ENCODE data around the gene OLFM1.

The OLFM1 gene

DNA sequence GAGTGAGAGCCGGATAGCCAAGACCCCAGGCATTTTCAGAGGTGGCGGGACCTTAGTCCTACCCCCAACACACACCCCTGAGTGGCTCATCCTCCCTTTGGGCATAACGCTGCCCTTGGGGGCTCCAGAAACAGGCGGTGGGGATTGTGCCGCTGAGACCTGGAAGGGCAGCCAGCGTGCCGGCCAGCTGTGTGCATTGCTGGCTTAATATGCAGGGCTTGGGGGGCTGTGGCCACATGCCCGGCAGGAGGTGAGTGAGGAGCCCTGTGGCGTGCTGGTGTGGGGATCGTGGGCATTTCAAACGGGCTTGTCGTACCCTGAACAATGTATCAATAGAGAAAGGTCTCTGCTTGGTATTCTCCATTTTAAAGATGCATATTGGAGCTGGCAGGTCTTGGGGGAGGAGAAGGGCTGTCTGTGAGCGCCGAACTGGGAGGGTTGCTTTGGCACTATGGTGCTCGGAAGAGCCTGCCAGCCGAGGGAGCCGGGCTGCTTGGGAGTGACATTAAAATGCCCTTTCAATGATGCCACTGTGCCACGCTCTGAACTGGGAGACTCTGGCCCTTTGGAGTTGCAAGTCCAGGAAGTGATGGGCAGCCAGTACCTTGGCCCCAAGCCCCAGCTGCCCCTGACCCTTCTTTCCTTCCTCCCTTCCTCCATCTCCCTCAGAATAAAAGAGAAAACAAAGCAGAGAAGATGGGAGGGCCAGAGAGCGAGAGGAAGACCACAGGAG, 11.2 kb upstream of the OLFM1 start:
- no peak for DNase-seq

DNA sequence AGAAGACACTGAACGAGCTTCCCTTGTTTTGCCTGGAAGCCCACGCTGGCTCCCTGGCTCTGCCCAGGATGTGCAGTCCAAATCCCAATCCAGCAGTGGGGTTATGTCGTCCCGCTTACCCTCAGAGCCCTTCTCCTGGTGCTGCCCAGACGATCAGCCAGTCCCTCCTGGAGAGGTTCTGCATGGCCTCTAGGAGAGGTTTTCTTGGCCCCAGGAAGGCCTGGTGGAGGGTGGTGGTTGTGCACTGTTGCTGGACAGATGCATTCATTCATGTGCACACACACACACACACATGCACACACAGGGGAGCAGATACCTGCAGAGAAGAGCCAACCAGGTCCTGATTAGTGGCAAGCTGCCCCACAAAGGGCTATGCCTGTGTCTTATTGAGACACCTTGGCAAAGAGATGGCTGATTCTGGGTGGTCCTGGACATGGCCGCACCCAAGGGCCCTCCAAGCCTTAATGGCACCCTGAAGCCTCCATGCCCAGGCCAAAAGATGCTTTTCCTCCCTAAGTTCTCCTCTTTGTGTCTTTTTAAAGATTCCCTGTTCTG, 10.5 kb upstream of the OLFM1 start:
- no peak for DNase-seq

DNA sequence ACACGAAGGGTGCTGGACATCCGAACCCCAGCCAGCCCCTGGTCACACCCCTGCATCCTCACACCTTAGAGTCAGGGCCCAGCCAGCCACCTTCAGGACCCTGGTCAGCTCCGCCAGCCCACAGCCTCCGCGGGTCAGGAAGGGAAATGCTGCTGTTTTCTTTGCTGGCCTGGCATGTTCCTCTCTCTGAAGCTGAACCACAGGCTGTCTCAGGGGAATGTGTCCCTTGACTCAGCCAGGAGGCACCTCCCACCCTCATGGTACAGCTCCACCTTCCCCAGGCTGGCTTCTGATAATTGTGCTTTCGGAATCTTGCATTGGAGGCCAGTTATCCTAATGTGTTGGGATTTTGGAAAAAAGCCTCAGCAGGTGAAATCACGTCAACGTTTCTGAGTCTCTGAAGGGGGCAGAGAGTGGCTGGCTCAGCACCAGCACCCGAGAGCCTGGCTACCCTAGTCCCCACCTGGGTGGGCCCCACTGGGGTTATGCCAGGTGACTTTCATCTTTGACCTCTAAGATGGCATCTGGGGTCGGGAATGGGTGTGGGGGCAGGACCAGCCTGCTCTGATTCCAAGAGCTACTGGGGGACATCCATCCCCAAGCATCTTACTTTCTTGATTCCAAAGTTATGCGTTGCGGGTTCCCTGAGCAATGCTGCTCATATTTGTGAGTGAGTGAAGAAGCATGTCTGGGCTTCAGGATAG, 9.8 kb upstream of the OLFM1 start:
- no peak for DNase-seq

DNA sequence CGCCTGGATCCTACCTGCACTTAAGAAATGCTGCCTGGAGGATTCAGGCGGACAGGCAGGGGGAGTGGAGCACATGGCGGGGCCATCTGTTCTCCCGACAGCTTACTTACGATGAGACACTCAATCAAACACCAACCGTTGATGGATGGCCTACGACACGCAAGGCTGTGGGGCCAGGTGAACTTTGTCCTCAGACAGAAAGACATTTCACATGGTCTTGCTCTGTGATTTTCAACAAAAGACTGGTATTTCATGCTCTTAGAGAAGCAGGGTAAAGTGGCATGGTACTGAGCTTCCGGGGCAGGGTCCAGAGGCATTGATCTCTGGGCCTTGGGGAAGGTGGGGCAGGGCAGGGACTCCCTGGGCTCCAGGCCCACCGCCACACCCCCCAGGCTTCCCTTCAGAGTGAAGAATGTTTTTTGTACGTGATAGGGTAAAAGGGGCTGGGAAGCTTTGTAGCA, 9.1 kb upstream of the OLFM1 start:
- no peak for DNase-seq

DNA sequence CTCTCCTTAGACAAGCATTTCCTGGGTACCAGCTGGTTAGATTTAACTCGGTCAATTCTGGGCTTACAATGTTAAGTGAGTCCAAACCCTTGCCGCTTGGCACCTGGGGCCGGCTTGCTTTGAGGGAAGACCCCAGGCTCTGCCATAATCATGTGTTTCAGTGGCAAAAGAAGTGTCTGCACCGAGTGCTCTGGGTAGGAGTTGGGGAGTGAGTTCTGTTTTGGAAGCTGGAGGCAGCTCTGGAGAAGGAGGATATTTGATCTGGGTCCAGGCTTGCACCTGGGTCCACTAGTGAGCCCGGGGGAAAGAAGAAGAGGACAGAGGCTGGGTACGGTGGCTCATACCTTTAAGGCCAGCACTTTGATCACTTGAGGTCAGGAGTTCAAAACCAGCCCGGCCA, 8.4 kb upstream of the OLFM1 start:
- DNase-seq, result no peak

DNA sequence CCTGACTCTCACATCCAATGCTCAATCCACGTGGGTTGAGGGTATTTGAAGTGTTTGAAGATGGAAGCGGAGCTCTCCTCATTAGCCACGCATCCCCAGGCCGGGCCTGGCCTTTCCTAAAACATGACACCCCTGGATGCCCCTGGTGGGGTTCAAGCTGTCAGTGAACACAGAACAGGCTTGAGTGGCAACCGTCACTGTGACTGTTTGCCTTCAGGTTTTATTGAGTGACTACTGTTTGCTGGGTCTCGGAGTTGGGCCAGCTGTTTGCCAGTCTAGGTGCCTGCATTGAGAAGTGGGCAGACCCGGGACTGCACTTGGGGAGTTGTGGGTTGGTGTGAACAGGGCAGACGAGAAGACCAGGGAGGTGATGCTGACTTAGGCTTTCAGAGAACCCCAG, 7.8 kb upstream of the OLFM1 start:
- no peak for DNase-seq

DNA sequence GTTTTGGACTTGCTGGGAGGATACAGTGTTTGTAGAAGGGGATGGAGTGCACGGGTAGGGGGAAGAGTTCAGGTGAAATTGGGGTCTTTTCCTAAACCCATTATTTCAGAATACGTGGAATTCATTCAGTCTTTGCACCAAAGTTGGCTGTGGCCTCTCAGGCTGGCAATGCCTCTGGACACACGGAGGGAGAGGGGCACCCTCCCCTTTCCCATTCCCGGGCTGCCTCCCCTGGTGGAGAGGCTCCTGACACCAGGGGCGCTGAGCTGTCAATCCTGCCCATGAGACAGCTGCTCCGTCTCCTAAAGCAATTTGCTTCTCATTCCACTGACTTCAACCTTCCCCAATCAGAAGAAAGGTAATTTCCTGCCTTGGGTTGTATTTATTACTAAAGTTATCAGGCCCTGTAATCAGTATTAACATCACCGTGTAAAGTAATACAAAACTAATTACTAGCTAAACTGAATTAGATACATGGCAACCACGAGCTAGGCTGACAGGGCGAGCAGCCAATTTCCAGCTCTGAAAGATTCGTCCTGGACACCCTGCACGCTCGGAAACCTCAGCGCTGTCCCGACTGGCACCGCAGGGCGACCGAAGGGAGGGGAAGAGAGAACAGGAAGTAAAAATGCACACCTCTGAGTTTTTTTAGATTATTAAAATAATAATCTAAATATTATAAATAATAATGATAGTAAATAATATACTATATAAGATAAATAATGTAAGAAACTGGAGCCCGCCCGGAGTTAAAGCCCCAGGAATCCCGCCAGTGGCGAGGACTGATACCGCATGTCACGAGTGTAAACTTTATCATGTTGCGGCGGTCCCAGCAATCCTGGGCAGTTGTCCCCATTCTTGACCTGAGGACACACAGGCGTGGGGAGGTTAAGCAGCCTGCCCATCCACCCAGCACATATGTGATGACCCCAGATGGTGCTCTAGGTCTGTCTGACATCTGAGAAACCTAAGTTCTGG, 6.9 kb upstream of the OLFM1 start:
- no peak for DNase-seq

DNA sequence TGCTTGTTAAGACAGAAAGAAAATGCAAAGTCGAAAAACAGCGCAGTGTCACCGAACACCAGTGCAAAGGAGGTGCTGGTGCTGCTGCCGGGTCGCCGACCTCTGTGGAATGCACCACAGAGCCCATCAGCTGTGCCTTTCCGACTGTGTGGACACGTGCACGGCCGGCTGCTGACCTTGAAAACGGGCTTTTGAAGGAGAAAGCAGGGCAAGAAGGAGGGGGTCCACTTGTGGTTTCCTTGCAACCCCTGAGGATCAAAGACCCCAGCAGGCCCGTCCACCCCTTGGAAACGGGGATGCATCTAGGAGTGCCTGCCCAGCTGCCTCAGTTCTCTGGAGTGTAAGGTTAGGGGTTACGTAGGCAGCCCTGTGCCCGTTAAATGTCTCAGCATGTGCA, 6.2 kb upstream of the OLFM1 start:
- DNase-seq, result no peak

DNA sequence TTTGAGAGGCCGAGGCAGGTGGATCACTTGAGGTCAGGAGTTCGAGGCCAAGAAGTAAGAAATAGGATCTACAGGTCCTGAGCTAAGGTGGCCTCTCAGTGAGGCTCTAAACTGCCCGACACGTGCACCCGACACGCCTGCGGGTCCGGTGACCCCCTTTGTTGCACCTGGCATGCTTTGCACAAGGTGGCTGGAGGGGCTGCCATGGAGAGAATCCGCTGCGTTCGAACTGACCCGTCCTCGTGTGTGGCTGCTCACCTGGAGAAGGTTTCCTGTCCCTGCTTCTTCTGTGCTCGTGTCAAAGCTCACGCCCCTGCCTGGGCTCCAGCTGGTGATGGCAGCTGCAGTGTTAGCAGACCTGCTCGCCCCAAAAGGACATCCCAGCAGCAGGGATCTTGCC, 5.7 kb upstream of the OLFM1 start:
- no peak for DNase-seq

DNA sequence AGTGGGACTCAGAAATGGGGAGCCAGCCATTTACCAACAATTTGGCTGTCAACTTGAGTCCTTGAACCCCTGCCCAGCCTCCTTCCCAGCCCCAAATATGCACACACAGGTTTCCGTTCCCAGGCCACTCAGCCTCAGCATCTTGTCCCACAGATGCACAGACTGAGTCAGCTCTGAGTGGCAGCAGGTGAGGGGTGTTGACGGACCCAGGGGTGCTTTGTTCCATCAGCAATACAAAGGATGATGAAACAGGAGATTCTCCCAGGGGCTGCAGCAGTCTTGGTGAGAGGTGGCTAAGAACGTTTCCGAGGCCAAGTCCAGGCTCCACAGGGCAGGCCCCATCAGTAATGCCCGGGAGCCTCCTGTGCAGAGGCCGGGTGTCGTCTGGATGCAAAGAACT, 4.9 kb upstream of the OLFM1 start:
- DNase-seq, result no peak

DNA sequence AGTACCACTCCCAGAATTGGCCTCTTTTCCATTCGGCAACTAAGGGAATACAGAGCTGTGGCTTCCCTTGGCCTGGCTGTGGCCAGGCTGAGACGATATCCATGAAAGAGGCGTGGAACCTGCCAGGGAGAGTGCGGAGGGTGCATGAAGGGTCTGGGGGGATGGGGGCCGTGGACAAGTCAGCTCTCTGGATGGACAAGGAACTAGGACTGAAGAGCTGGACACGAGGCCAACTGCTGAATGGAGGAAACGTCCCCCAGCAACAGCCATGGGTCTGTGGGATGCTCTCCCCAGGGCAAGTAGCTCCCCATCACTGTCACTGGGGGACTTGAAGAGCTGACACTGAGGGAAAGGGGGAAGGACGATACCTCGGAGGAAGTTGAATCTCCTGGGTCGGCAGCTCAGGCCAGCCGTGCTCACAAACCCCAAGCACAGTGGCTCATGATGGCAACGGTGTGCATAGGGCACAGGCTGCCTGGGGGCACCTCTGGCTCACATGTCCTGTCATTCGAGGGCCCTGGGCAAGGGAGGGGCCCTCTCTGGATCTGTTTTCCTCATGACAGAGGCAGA, 4.1 kb upstream of the OLFM1 start:
- no peak for DNase-seq

DNA sequence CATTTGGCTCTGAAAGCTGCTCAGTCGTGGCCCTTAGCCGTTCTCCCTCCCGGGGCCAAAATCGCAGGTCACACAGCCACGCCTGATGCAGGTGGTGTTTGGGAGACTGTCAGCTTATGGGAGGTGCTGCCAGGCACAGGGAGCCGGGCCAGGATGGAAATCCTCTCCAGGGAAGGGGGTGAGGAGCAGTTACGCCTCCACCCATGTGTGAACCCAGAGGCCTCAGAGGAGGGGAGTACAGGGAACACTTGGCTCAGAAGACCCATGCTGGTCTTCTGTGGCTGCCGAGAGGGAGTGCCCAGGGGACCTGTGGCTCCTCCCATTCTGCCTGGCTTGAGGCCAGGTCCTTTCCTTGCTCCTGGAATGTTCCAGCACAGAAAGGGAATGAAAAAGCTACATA, 3.6 kb upstream of the OLFM1 start:
- DNase-seq, result no peak

DNA sequence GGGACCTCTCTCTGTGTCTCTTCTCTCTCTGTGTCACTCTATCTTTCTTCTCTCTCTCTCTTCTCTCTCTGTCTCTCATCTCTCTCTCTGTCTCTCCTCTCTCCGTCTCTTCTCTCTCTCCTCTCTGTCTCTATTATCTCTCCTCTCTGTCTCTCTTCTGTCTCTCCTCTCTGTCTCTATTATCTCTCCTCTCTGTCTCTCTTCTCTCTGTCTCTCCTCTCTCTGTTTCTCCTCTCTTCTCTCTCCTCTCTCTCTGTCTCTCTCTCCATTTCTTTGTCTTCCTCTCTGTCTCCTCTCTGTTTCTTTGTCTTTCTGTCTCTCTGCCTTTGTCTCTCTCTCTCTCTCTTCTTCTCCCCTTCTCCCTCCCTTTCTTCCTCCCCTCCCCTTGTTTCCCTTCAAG, 3.2 kb upstream of the OLFM1 start:
- no peak for DNase-seq

DNA sequence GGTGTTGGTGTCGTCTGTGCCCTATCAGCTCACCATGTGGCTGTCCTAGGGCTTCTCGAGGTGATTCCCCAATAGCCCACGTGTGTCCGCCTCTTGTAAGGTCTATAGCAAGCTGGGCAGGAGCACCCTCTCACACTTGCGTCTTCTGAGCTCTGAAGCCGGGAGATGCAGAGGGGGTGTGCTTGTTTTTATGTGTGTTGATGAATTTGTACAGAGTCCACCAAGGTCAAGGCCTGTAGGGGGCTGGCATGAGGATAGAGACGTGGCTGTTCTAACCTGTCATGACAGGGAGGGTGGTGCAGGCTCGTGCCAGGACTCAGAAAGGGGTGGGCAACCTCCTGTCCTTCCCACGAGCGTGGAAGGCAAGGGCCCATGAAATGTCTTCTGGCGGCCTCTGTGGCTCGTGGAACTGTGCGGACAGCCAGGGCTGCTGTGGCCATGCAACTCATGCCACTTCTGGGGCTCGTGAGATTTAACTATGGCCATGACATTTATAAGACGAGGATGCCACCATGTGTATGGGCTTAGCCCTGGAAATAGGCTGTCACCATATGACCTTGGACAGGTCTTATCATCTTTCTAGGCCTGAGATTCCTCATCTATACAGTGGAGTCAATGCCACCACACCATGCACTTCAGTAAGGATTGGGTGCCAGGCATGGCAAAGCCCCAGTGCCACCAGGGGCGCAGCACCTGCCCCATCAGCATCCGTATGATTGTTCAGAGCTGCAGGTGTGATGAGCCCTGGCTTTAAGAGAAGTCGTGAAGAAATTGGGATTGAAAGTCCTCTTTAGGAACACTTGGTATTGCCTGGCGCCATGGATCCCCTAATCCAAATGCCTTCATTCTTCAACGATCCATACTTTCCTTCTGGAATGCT, 2.3 kb upstream of the OLFM1 start:
- no peak for DNase-seq

DNA sequence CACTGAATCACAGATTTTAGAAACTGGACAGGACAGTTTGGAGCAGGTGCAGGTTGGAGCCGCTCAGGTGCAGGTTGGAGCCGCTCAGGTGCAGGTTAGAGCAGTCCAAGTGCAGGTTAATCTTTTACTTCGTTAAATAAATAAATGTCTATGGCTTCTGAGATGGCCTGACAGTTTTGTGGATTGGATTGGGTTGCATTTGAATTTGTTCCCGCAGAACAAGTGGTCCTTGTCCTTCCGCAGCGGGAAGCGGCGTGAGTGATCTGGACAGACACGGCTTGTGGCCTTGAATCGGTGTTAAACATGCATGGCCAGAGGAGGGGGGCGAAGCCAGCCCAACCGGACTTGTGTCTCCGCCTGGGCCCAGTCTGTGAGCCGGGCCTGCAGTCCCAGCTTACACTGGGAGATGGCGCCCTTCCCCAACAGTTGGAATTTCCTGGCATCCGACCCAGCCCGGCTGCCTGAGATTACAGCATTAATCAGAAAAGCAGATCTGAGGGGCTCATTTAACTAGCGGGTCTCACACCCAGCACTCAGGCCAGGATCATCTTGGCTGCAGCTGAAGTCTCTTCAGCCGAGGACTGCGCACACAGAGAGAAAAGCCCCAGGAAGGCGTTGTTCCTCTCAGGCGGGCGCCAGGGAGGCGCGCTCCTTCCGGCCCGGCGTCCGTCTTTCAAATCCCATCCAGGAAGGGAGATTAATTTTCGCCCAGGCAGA, 1.5 kb upstream of the OLFM1 start:
- DNase-seq, result peak in 53 of 56 donors; percentile 19 to 88 (median 72)

DNA sequence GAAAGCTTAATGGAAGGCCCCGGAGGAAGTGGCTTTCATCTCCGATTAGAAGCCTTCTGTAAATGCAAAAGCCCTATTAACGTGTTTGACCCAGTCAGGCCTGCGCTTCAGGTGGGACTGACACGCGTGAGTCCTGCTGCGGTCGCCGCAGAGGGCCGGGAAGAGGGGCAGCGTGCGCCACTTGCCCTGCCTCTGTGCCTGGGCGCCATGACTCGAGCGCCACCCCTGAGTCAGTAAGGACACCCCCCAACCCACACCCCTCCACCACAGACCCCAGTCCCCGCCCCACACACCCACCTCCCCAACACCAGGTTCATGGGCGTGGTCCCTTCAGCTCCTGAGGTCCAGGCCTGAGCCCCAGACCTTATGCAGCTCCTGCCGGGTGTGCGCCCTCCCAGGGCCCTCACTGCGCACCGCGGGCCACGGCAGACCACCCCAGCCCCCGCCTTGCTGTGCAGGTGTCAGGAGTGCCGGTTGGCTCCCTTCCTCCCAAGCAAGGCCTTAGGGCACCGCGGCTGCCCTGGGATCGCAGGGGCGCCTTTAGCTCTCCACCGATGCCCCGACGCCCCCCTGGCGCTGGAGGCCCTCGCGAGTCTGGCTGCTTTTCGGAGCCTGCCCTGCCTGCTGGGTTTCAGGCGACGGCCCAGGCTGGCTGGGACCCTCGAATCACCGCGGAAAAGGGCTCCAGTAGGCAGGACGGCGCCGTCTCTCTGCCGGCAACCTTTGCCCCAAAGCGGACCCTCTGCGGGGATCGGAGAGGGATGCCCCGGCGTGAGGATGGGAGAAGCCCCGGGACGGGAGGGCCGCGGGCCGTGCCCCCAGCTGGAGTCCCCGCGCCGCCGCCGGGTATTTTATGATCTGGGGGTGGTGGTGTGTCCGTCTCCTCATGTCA, 625 bp upstream of the OLFM1 start:
- DNase-seq, result peak in 1 of 56 donors; percentile 42

DNA sequence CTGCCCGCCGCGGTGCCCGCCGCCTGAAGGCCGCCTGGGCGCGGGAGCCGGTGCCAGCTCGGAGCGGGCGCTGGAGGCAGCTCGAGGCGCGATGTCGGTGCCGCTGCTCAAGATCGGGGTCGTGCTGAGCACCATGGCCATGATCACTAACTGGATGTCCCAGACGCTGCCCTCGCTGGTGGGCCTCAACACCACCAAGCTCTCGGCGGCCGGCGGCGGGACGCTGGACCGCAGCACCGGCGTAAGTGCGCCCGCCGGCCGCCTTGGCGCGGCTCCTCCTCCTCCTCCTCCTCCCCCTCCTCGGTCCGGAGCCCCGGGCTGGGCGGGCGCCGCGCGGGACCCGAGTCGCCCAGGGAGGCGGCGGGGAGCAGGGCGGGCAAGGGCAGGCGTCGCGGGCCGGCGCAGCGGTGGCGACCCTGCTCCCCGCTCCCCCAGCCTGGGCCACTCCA, 455 bp downstream of the OLFM1 start:
- no peak for DNase-seq

DNA sequence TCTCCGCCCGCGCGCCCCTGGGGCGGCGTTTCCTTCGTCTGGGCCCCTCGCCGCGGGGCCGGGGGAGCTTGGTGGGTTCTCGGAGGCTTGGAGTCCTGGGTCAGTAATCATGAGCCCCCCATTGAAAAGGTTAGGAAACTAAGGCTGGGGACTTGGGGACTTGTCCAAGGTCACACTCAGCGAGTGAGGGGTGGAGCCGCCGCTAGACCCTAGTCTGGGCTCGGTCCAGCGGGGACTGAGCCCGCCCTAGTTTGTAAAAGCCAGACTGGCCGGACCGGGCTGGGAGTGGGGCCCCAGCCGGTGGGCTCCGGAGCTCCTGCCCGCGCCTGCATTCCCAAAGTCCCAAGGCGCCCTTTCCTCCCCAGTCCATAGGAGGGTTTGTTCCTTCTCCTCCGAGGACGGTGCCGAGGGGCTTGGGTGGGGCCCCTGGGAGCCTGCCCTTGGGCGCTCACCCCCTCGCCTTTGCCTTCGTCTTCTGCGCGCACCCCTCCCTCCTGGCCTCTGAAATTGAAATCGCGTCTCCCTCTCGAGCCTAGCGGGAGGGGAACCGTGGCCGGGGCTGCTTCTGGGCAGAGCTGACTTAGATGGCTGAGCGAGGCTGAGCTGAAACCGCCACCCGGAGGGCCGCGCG, 995 bp downstream of the OLFM1 start:
- no peak for DNase-seq

Measured in amygdala (tissue), 56 donors.